Measurements from ENCODE around the gene AASDHPPT.

DNA sequence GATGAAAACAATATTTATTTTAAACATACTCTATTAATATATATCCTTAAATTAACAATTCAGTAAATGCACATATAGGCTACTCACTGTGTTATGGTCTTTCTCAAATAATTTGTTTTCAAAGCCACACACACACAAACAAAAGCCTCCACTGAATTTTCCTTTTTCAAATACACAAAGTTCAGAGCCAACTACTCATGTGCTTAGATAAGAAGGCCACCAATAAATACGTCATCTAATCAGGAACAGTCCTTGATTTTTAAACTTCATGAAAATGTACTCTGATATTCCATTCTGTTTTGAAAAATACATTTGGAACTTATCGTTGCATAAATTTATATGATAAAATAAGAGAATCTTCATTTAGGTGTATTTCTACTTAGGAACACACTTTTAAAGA, 26.4 kb upstream of the AASDHPPT start:
- no peak for TF ChIP-seq POLR2AphosphoS5 (IDR thresholded peaks at IDR 0.05; ENCODE audit: borderline replicate concordance, low read depth, low read length)
- no peak for TF ChIP-seq EZH2 (IDR thresholded peaks at IDR 0.05)
- TF ChIP-seq FOXP2 (optimal IDR thresholded peaks at IDR 0.05; ENCODE audit: control extremely low read depth, extremely low read length, insufficient read depth) = no peak
